GM19099 (cell line): Measurements from ENCODE around the gene TLCD3A.

Source experiments
- POLR2A ChIP-seq: IDR thresholded peaks from 3 replicates; pipeline ENCODE4 v1.6.1; 2011; ENCODE audit warnings: low read depth; ENCODE audit not compliant: insufficient read length; ENCODE audit errors: extremely low read depth

TLCD3A gene

DNA sequence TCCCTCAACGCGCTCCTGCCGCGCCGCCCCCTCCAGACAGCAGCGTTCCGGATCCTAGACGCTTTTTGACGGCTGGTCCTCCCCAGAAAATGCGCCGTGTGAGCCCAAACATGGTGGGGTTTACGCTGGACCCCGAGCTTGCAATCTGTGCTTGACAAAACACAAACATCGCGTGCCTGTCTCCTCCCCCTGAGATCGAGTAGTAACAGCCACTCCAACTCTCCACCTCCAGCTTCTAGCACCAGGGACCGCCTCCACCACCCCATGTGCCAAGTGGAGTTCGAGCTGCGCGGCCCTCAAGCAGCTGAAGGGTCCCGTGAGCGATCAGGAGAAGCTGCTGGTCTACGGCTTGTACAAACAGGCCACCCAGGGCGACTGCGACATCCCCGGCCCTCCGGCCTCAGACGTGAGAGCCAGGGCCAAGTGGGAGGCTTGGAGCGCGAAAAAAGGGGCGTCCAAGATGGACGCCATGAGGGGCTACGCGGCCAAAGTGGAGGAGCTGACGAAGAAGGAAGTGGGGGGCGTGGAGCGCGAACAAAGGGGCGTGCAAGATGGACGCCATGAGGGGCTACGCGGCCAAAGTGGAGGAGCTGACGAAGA lies 20.3 kb downstream of the TLCD3A start:
- TF ChIP-seq POLR2A: no peak

DNA sequence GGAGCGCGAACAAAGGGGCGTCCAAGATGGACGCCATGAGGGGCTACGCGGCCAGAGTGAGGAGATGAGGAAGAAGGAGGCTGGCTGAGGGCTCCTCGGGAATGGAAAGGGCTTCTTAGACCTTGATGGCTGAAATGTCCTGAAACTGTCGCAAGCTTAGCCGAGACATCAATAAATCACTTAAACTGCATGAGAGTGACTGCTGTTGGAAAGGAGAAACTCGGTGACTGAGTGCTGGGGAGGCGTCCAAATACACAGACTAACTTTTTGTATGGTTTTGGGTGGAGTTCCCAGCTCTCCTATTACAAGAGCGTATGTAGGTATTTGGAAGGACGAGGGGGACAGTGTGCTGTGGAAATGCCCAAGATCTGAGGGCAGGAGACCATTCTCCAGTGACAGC lies 21.0 kb downstream of the TLCD3A start:
- TF ChIP-seq POLR2A: no peak

DNA sequence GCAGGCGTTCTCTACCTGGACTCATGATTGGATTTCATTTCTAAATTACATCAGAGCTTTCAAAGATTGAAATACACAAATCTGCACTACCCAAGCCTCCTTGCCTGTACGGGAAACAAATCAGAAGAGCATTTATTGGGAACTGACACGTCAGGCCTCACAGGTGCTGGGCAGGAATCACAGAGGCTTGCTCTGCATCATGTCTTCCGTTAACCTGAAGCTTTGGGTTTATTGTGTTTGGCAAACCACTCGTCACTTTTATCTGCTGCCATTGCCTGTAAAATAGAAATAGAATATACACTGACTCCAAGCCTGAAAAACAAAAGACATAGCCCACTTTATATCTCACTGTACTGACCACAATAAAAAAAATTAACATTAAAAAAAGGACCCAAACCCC lies 27.6 kb downstream of the TLCD3A start:
- TF ChIP-seq POLR2A: no peak

GRCh38 chr17:760371-760770 lies 28.0 kb downstream of the TLCD3A start:
- TF ChIP-seq POLR2A: no peak

DNA sequence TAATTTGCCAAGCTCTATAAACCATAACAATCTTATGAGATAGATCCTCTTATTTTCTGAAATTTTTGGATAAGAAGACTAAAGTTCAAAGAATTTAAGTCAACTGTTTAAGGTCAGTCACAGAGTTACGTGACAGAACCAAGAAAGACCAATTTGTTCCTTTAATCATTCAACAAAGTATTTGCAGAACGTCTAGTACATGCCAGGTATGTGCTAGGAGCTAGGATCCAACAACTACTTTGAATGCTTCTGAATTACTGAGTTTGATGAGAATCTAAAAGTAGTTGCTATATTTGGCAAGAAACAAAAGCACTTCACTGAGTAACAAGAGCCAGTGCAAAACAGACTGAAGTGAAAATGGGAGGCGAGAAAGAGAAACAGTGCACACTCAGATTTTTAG lies 34.7 kb downstream of the TLCD3A start:
- no peak for TF ChIP-seq POLR2A

DNA sequence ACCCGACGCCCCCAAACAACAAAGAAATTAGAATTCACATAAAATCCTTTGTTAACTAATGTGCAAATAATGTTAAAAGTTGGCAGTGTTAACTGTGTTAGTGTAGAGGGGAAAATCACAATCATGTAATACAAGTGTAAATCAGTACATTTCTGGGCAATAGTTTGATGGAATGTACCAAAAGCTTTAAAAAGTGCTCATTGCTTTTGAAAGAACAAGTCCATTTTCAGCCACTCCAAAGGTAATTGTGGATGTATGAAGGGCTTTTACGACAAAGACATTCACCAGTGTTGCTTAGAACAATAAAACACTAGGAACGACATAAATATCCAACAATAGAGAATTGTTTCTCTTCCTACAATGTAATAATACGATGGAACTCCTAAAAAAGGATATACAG lies 40.6 kb downstream of the TLCD3A start:
- TF ChIP-seq POLR2A: no peak

- no peak for TF ChIP-seq POLR2A
Measured at GRCh38 chr17:773467-774312, 41.3 kb downstream of the TLCD3A start.

GRCh38 chr17:774313-774584 lies 41.9 kb downstream of the TLCD3A start:
- no peak for TF ChIP-seq POLR2A

GRCh38 chr17:778096-778495 lies 45.7 kb downstream of the TLCD3A start:
- no peak for TF ChIP-seq POLR2A

DNA sequence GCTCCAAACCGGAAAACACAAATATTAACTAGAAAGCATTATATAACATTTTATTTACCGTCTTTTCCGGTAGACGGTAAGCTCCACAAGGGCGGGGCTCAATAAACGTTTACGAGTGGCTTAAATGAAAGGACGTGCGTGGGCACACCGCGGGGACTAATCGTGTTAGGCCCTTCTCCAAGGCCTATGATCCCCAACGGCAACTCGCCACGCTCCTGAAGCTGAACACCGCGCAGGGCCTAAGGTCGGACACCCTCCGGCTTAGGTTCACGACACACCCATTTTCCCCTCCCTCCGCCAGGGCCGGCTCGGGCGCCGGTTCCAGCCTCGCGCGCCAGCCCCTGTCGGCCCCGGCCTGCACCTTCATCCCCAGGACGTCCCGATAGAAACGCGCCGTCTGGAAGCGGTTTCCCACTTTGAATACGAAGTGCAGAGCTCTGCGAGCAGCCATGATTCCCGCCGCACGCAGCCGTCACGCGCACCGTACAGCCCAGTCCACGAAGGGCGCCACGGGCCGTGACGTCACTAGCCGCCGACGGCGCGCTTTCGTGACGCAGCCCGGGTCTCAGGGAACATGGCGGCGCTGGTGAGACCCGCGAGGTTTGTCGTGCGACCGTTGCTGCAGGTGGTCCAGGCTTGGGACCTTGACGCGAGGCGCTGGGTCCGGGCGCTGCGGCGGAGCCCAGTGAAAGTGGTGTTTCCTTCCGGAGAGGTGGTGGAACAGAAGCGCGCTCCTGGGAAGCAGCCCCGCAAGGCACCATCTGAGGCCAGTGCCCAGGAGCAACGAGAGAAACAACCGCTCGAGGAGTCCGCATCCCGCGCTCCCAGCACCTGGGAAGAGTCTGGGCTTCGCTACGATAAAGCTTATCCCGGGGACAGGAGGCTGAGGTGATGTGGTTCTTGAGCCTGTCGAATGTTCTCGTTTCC lies 49.7 kb downstream of the TLCD3A start, which contains the start of the genes GLOD4 and MRM3:
Gene GLOD4 (minus strand): TSS at position 476 of the 927 bp plus-strand sequence. CDS start 25 bp downstream, at position 451.
Gene MRM3 (plus strand): TSS at position 549 of the 927 bp plus-strand sequence. CDS start 26 bp downstream, at position 575.
- peak; percentile 93 for TF ChIP-seq POLR2A

GRCh38 chr17:784143-784542 lies 51.7 kb downstream of the TLCD3A start:
- TF ChIP-seq POLR2A: no peak

DNA sequence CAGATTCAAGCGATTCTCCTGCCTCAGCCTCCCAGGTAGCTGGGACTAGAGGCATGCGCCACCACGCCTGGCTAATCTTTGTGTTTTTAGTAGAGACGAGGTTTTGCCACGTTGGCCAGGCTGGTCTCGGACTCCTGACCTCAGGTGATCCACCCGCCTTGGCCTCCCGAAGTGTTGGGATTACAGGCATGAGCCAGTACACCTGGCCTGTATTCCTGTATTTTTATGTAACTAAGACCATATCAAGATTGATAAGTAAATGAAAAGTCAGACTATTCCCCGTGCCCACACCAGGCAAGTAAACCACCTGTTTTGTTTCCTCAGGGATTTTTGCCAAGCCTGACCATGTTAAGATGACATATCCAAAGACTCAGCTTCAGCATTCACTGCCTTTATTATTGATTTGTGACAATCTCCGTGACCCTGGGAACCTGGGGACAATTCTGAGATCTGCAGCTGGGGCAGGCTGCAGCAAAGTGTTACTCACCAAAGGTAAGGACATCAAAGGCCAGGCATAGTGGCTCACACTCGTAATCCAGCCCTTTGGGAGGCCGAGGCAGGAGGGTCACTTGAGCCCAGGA lies 55.3 kb downstream of the TLCD3A start:
- TF ChIP-seq POLR2A: no peak

DNA sequence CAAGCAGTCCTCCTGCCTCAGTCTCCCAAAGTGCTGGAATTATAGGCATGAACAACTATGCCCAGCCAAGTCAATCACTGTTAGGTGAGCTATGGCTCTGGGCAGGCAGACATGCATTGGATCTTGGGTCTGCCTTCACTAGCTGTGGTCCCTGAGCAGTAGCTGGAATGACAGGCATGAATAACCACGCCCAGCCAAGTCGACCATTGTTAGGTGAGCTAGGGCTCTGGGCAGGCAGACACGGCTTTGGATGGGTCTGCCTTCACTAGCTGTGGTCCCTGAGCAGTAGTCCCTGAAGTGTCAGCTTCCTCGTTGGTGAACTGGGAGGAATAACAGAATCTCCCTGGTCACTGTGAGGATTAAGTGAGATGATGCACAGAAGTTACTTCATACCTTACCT lies 56.2 kb downstream of the TLCD3A start:
- TF ChIP-seq POLR2A: no peak

DNA sequence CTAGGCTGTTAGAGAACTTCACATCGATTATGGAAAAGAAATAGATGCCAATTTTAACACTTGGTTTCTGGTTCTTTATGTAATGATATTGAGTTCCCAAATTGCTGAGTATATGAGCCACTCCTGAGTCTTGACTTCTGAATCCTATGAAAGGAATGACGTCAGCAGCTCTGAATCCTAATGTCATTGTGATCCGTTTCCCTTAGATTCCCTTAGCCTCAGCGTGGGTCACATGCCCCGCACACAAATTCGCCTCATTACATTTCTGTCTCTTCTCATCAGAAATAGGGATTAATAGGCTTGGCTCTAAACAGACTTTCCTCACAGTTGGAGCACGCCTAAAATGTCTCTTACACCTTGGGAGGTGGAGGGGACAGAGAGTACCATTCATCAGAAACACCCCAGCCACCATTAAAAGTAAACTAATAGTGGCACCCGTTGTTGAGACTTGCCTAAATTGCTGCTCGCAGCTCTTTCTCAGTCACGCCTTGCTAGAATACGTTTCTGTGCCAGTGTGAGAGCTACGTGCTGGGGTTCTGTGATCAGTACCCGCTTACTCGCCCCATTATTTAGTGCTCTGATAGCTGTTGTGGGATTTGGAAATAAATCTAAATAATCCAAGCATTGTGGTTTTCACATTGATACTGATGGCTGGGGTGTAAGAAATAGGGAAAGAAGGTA lies 56.9 kb downstream of the TLCD3A start:
- TF ChIP-seq POLR2A: no peak
